GM18861 (cell line): ENCODE data around the gene ATP5F1E.
"Not testable (repeated sequence)": the region's sequence is repeated elsewhere in the genome, so short reads cannot be mapped to it uniquely, and the experiment has no call there.

Experiments
- ATAC-seq: cut with Tn5 transposase; IDR thresholded peaks from one replicate; pipeline ENCODE4 v1.9.1; 2021; ENCODE audit not compliant: unreplicated experiment

The ATP5F1E gene

DNA sequence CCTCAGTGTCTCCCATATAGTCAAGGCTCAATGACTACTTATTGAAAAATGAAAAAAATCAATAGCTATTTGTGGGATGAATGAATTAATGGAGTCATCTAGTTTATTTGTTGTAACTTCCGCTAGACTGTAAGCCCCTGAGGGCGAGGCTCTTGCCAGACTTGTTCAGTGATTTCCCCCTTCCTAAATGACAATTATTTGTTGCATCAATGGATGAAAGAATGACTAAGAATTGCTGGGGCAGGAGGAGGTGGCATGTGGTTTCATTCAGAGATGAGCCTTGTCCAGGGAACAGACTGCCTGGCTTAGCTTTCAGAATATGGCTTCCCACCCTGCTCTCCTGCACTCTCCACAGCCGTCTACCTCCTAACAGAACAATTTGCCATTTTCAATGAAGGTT is 11.6 kb upstream of the ATP5F1E start:
- ATAC-seq: no peak

DNA sequence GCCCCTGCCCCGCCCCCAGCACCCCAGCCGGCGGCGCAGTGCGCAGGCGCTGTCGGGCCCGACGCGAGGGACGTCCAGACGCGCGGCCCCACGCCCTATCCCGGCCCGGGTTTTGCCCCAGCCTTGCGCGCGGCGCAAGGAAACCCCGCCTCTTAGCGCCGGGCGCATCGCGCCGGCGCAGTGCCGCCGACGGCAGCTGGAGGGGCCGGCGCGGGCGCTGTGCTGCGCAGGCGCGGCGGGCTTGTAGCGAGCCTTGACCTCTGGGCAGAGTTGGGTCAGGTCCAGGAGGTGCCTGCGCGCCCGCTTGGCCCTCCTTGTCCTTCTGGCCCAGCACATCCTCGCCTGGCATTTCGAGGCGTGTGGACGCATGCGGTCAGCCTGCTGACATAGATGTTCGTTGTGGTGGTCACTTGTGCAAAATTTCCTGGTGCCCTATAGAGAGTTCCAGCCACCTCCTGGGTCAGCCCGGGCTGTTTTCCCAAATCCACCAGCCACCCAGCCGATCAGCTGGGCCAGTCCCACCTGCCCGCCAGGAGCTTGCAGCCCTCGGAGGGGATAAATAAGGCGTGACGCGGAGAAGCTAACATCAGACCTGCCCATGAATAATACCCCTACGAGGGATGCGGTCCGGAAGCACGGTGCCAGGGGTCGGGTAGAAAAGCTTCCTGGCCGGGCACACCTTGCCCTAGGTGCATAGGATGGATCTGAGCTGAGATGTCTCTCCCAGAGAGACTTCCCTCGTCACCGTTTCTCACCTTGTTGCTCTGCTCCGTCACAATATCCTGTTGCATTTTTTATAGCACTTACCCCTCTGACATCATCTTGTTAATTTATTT is 10.9 kb upstream of the ATP5F1E start:
- ATAC-seq: peak; percentile 86

DNA sequence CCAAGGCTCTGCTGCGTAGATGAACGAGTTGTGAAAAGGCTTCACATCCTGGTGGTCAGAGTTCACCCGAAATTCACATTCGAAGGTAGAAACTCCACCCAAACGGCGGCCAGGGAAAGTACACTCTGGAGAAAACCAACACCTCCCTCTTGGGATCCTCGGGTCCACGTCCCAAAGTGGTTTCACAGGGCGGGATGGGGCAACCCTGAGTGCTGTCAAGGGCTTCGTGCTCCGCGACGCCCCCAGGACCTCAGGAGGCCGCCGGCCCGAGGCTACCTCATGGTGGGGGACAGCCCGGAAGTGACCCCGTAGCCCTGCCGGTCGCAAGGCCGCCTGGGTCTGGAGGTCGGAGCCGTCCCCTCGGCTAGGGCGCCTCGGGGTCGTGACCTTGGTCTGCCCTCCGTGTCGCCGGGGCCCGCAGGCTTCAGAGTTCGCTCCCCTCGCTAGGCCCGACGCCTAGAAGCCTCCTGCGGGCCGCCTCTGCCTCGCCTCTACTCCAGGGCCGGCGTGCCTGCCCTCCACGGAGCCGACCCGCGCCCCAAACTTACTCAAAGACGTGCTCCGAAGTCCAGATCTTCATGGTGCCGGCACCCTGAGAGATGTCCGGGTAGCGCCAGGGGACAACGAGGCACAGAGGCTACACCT is 10.1 kb upstream of the ATP5F1E start, which contains the start of gene PRELID3B:
TSS of gene PRELID3B (minus strand) at position 636 of the 645 bp plus-strand sequence. CDS start at position 580, 56 bp downstream.
- peak; percentile 6 for ATAC-seq

DNA sequence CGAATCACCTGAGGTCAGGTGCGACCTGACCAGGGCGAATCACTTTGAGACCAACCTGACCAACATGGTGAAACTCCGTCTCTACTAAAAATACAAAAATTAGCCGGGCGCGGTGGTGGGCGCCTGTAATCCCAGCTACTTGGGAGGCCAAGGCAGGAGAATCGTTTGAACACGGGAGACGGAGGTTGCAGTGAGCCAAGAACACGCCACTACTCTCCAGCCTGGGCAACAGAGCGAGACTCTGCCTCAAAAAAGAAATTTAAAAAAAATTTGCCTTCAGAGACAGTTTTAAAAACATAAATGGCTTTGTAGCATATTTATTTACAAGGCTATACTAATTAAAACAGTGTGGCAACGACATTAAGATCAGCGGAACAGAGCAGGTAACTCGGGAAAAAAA is 9.4 kb upstream of the ATP5F1E start:
- not testable (repeated sequence) for ATAC-seq

DNA sequence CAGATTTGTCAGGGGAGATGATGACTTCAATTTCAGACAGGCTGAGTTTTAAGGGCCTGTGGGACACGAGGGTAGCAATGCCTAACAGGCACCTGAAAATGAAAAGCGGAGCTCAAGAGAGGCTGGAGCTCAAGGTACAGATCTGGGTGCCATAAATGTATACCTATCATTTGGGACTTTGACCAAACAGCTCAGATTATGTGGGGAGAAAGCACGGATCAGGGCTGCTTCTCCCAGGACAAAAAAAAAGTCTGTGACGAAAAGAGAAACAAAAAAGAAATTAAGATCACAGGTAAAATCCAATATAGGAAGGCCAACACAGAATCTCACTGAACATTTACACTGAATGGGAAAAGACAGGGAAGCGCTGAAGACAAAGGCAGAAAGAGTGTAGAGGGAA is 8.5 kb upstream of the ATP5F1E start:
- ATAC-seq: no peak

DNA sequence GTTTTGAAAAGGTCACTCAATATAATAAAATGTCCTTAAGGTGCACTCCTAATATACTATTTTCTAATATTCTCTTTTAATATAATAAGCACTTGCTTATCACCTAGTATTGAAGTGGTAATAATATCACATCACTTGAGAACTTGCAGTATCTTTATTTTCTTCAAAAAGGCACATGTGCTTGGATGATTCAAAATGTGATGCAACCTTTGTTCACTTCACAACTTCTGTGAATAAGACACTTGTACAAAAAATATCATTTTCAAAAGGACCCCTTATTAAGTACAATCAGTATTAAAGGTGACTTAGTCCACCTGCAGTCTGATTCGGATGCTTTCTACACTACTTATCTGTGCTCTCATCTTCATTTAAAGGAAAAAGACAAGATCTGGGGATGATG is 7.1 kb upstream of the ATP5F1E start:
- no peak for ATAC-seq

DNA sequence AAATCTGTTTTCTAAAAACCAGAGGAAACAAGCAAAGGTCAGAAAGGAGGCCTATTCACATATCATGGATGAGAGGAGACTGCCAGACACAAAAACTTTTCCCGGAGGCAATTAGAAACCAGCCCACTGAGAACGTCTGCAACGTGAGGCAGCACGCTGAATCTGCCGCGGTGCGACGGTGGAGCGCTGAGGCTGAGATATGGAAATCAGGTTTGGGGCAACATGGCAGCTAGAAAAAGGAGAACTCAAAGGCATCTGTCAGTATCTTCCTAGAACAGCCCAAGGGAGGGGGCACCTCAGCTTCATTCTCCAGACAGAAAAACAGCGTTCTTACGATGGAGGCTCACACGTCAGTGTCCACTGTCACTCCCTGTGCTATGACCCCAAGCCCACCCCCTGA is 5.3 kb upstream of the ATP5F1E start:
- no peak for ATAC-seq

DNA sequence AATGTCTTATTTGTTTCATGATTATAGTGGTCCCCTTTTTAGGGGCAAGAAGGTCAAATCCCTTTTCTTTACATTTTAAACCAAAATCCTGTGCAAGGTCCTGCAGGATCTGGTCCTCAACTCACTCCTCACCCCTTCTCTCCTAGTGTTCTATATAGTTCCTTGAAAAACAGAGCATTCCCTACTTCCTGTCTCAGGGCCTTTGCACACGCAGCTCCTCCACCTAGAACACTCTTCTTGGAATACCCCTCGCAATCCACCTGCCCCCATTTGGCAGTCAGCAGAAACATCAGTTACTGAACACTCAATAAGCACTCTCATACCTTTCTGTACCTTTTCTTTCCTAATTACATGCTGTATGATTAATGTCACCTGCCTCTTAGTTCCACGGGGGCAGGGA is 3.2 kb upstream of the ATP5F1E start:
- ATAC-seq: no peak

DNA sequence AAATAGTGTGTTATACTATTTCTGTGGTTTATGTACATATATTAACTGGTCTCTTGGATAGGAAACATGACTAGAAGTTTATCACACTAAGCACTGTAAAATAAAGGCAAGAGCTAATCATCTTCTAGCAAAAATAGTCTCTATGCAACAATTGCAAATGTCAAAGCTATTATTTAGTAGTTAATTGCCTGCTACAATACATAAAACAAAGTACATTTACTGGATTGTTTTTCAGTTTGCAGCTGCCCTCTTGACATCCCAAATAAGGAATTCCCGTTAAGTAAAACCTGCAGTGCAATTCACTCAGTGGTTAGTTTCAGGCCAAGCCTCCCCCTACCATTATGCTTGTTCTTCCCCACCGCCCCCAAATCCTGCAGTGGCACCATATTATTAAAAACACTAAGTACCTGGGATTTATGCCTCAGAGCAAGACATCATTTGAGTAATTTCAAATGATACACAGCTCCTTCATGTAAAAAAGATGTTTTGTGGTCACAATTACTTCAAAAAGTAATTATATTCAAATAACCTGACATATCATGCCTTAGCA is 1.6 kb upstream of the ATP5F1E start:
- no peak for ATAC-seq

DNA sequence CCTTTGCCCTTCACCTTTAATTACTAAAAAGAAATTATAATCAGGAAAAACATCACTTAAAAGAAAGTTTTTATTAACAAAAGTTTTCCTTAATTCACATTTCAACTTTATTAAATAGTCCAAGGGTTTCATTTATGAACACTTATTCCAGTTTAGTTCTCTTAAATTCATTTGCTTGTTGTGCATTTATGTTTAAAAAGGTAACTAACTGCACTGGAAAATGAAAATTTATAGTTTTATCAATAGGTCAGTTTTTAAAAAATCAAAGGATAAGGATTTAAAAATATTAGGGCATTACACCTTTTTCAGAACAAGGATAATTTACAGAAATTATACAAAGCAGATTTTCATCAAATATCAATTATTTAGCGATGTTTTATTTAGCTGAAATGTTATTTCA is 958 bp upstream of the ATP5F1E start:
- no peak for ATAC-seq

DNA sequence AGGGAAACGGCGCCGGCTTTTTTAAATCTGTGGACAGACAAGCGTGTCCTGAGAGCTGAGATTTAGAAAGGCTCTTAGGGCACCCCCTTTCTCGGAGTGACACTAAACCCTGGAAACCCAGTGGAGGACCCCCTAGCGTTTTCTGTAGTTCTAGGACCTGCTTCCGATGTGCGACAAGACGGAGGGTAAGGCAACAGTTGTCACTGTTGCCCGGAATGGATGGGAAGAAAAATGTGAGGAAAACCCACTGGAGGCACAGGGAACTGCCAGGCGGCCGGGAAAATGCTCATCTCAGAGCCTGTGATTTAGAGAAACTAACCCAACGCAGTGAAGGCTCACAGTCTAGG is 551 bp upstream of the ATP5F1E start:
- ATAC-seq: no peak

DNA sequence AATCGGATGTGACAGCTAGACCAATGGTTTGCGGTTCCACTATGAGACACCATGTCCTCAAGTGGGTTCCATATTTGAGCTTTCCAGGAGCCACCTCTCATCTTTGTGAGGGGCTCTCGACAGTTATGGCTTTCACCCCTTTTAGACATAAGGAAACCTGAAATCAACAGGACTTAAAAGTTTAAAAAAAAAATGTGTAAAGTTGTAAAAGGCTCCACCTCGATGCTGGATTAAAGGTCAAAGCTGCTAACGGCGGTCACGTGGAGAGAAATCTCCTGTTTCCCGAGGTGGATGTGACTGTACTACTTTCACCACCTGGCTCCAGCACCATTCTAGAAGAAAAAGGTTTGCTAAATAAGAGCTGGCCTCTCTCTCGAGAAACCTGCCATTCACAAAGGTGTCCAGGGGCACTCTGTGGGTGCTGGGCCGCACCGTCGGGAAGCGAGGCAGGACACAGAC is 542 bp downstream of the ATP5F1E start:
- ATAC-seq: no peak

DNA sequence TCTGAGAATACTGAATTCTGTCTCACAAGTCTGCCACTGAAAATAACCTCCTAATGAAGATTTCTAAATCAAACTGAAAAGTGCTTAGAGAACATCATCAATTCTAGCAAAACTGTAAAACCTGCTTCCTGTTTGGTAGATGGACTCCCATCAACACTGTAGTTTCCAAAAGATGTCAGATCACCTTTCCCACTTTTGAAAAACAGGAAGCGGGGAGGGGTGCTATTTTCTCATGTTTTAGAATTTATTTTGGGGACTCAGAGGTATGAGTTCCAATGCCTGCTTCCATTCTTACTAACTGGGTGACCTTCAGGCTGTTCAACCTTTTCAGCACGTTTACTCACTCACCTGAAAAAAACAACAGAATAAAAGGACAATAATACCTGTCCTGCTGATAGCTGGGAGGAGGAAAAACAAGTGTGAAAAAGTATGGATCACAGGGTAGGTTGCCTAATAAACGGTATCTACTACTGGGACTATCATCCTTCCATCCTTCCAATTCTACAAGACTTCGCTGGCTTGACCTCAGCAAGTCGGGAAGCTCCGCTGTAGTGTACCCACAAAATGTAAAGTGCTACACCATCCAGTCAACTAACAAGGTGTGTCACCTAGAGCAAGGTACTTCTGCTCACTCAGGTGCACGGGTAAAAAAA is 1.1 kb downstream of the ATP5F1E start:
- ATAC-seq: no peak

DNA sequence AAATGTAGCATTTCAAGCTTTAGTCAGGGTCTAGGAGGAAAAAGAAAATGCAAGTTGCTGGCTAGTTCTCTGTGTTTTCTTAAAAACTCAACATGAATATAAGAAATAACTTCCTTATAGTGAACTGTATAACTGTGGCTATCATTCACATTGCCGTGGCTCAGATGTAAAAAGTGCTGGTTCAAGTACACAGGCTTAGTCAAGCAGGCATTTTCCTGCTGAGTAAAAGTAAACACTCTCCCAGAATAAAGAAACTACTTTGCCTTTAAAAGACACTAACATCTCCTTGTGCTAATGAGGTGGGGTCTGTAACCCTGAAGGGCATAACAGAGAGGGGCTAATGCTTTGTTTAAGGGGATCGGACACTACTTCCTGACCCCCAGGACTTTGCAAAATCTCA is 3.3 kb downstream of the ATP5F1E start:
- ATAC-seq: no peak

DNA sequence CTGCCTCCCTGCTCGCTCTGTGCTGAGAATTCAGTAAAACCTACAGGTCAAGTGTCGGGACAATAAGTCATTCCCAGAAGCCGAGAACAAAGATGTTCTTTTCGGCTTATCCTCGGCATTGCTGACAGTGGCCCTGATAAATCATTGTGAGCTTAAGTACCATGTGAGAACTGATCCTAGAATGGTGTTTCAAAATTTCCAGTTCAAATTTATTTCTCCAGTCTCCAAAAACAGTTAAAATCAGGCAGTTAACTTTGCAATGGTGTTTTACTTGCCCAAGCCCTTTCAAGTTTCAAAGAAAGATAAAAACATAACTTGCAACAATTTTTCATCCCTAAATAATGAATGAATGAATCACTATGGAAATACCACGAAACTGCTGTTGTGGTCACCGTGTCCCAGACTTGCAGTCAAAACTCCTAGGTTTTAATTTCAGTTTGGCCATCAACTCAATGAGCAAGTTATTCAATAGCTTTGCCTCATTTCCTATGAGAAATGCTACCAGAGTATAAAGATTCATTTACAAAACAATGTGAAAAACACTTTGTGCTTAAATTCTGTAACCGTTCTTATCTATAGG is 4.3 kb downstream of the ATP5F1E start:
- no peak for ATAC-seq

DNA sequence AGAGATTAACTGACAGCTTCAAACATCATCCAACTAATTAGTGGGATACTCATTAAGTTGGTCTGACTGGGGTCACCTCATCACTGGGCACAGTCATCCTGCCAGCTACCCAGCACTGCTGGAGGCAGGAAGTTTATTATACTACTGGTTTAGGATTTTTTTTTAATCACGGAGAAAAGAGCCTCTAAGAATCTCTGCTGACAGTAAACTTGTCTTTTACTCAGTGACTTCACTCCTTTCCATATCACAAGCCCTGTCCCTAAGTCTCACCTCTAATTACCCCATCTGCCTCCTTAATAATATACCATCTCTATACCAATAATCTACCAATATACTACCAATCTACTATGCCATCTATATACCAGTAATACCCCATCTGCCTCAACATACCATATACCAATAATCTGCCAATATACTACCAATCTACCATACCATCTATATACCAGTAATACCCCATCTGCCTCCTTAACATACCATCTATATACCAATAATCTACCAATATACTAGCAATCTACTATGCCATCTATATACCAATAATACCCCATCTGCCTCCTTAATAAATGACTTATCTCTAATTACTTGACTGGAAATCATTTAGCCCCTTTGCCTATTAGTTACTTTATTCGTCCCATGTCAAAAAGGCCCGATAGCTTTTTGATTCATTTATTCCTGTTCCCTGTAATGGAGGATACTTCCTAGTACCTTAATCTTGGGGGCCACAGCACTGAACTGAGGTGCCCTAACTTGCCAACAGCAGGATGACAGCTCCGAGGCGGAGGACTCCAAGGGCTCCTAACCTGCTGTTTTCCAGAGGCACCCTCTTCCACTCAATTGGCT is 5.0 kb downstream of the ATP5F1E start:
- ATAC-seq: no peak

DNA sequence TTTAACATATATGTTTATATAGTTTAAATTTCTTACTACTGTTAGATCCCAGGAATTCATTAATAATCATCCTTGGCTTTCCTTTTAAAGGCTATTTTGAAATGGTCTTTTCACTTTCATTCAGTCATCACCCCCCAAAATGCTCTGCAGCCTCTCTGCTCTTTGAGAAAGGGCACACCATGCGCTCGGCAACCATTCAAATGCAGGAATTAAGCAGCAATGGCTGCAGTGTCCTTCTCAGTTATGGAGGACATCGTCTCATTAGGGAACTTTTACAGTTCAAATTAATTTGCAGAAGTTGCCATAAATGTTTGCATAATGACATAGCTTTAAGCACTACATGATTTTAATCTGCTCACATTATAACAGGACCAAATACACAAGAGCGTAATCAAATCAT is 6.6 kb downstream of the ATP5F1E start:
- no peak for ATAC-seq

DNA sequence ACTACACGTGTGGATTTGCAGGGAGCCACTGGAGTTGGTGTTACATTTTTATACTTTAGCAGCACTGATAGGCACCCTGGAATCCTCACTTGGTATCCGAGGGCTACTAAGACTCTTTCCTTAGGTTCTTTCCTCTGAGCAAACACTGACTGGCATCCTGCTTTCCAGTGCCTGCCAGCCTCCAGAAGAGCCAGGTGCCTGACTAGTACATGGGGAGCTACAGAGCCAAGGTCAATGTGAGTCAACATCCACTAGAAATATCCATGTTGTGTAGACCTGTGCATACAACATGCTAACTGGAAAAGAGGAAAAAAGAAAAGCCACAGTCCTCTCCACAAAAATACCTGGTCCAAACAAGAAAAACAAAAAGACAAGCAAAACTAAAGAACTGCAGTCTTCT is 7.0 kb downstream of the ATP5F1E start:
- ATAC-seq: no peak

DNA sequence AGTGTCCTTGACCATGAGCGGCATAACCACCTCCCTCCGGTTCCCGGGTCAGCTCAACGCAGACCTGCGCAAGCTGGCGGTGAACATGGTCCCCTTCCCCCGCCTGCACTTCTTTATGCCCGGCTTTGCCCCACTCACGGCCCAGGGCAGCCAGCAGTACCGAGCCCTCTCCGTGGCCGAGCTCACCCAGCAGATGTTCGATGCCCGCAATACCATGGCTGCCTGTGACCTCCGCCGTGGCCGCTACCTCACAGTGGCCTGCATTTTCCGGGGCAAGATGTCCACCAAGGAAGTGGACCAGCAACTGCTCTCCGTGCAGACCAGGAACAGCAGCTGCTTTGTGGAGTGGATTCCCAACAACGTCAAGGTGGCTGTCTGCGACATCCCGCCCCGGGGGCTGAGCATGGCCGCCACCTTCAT is 8.0 kb downstream of the ATP5F1E start:
- no peak for ATAC-seq

DNA sequence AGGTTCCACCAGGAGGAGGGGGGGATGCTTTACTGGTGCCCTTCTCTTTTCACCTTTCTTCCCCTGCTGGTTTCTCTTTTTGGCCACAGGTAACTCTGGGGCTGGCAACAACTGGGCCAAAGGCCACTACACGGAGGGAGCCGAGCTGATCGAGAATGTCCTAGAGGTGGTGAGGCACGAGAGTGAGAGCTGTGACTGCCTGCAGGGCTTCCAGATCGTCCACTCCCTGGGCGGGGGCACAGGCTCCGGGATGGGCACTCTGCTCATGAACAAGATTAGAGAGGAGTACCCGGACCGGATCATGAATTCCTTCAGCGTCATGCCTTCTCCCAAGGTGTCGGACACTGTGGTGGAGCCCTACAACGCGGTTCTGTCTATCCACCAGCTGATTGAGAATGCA is 8.5 kb downstream of the ATP5F1E start:
- ATAC-seq: no peak
